DMS114 treated with DMSO at 0.1 percent for 48 hours (cell line): ENCODE results near the gene TNFRSF9.
"Not testable (repeated sequence)": the region's sequence is repeated elsewhere in the genome, so short reads cannot be mapped to it uniquely, and the experiment has no call there.

Experiments used
- DNase-seq: peaks from one replicate; lab custom pipeline; 2025; ENCODE audit not compliant: unreplicated experiment; lab: John Stamatoyannopoulos, UW

TNFRSF9 gene

DNA sequence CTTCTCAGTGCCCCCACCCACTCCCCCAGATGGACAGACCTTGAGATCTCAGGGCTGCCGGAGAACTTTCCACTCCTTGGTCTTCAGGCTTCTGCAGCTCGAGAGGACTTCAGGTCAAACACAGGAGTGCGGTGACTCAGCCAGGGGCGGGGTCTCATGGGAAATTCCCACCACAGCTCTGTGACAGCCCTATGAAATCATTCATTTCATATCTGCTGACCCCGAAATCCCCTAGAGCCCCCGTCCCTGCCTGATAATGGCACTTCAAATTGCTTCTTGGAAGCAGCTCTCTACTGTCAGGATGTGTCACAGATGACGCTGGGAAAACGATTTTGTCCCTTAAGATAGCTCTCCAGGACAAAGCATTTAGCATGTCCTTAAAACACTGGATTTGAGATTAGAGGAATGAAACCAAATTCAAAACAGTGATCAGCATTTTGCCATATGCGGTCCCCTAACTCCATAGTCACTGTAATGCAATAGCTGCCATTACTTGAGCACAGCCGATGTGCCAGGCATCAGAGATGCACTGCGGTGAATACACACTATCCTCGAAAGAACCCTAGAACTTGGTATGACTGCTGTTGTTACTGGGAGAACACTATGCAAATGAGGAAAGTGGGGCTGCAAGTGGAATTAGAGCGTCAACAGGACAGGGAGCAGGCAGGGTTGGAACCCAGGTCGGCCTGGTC lies at the start of gene TNFRSF9:
TNFRSF9 (minus strand) TSS at position 95 of the 692 bp plus-strand sequence. CDS start 845 bp downstream, outside the sequence.
- DNase-seq, result no peak

DNA sequence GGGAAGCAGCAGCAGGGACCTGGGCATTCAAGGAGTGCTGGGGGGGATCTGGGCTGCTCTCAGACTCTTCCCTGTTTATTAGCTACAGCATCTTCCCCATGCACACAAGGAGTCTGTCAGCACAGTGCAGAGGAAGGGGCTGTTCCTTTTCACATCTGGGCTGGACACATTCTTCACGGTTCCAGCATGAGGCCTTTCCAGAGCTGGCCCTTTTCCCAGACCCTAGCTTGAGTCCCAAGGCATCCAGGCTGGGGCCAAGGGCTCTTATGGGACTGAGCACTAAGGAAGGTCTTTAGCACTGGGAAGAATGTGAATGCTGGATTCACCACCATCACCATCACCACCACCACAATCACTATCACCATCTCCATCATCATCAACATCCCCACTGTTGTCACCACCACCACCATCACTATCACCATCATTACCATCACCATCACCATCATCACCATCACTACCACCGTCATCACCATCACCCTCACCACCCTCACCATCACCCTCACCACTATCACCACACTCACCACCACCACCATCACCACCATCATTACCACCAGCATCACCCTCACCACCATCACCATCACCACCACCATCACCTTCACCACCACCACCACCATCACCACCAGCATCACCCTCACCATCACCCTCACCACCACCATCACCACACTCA lies 49.3 kb upstream of the TNFRSF9 start:
- DNase-seq, result no peak

DNA sequence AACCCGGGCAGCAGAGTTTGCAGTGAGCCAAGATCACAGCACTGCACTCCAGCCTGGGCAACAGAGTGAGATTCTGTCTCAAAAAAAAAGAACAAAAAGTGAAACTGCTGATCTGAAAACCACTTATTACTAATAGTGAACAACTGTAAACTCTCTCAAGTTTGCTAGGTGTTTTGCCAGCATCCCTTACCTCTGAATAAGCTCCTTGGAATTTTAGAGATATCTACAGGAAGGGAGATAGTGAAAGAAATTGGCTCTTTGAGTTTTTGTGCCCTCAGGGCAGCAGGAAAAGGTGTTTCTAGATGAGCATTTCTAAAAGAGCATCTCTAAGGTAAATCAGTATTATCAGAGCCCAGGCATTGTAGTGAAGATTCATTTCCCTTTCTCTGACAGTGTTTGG lies 47.9 kb upstream of the TNFRSF9 start:
- no peak for DNase-seq

DNA sequence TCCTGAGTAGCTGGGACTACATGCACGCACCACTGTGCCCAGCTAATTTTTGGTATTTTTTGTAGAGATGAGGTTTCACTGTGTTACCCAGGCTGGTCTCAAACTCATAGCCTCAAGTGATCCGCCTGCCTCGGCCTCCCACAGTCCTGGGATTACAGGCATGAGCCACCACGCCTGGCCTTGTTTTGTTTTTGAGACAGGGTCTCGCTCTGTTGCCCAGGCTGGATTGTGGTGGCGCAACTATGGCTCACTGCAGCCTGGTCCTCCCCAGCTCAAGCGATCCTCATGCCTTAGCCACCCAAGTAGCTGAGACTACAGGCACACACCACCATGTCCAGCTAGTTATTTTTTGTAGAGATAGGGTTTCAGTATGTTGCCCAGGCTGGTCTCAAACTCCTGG lies 46.9 kb upstream of the TNFRSF9 start:
- DNase-seq, result no peak

DNA sequence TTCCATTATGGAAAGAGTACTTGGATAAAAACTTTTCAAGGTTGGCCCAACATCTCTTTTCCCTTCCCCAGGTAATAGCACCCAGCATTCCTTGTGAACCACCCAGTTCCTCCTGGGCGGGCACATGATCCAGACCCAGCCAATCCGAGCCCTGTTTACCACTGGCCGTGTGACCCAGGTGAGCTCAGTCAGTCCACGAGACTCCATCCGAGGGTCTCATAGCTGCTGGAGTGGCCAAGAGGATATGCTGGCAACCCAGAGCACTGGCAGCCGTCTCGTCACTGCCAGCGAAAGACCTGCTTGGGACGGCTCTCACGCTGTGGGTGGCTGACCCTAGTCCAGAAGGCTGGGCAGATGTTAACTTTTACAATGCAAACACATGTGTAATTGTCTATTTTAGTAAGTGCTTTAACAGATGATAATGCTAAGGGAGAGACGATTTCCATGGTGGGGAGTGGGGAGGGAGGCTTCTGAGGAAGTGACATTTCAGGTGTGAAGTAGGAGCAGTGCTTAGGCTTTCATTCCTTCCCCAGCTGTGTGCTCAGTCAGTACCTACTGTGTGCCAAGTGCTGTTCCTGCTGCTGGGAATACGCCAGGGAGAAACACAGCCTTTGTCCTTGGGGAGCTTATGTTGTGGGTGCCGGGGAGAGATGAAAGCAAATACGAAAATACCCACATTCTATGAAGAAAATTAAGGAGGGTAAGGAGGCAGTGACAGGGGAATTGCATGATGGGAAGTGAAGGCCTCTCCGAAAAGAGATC lies 45.4 kb upstream of the TNFRSF9 start:
- DNase-seq, result no peak

DNA sequence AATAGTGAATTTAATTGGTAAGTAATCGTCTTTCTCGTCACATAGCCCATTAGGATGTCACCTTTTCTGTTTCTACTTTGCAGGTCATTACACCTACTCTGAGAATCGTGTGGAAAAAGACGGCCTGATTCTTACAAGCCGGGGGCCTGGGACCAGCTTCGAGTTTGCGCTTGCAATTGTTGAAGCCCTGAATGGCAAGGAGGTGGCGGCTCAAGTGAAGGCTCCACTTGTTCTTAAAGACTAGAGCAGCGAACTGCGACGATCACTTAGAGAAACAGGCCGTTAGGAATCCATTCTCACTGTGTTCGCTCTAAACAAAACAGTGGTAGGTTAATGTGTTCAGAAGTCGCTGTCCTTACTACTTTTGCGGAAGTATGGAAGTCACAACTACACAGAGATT lies 44.2 kb upstream of the TNFRSF9 start:
- no peak for DNase-seq

DNA sequence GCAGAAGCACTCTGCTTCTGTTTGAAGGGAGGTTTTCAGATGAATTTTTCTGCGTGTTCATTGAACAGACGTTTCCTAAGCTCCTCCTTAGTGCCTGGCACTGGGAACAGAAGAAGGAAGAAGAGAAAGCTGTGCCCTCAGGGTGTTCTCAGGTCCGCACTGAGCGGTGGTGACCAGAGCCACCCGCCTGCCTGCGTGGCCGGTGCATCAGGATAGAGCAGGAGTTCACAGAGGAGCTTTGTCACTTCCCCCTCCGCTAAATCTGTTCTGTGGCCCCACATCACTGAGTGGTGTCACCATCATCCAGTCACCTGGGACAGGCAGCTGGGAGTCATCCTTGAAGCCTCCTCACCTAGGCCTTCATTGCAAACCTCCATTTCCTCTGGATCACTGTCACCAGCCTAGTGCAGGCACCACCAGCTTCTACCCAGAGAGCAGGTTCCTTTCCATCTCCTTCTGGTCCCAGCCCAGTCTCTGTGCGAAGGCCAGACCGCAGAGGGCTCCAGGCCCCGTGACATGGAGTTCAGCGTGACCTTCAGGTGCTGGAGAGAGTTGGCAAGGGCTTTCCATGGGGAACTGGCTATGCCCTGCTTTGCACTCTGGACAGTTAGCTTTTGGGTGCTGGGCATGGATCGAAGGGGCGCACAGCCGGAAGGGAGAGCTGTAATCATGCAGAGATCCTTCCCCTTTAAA lies 42.6 kb upstream of the TNFRSF9 start:
- no peak for DNase-seq

DNA sequence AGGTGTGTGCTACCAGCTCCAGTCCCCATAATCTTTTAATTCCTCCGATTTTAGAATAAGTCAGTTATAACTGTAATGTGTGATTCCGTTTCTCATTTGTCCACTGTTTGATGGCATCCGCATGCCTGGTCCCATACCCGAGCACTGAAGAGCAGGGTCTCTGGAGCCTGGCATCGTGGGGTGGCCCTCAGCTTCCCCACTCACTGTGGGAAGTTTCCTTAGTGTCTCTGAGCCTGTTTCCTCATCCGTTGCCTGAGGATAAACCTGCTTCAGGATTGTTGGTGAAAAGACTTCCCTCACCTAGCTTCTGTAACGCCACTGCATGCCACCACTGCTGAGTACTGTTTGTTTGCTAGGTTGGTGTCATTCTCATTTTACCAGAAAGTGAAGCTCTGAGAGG lies 40.3 kb upstream of the TNFRSF9 start:
- no peak for DNase-seq

DNA sequence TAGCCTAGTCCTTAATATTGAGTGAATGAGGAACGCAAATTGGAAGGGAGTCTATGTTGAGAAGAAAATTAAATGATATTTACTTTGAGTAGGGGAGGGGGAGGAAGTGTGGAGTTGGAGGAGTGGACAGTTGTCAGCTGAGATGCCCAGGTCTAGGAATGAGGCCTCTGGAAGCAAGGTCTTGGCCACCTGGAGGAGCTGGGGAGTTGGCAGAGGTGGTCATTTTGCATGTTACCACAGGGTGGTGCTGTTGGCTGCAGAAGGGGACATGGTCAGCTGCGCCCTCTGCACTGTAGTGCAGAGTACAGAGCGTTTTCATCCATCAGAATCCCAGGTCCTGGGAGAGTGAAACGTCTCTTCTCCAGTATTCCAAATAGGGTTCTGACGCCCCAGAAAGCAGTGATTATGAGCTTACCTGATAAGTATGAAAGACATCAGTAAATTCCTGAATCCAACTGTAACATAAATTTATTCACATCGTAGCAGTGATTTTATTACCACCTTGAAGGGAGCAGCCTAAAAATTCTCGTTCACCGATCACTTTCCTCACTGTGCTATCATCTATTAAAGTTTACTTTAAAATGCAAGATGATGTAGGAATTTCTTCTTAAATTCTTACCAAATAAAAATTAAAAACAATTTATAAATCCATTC lies 34.7 kb upstream of the TNFRSF9 start:
- peak; percentile 73 for DNase-seq

DNA sequence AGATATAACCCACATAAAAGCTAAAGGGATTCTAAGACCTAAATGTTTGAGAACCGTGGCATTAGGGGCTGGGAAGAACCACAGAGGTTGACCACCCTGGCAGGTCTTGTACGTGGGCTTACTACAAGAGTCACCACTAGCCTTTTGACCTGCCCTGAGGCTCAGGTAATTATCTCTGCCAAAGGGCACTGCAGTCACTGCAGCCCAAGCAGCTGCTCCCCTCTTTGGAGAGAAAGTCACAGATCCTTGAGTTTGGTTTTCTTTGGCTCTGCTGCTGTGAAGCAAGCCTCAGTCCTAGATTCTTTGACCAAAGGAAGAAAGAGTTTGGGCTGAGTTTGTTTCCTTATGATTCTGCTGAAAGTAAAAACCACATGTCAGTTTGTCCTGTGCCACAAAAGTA lies 32.4 kb upstream of the TNFRSF9 start:
- no peak for DNase-seq

DNA sequence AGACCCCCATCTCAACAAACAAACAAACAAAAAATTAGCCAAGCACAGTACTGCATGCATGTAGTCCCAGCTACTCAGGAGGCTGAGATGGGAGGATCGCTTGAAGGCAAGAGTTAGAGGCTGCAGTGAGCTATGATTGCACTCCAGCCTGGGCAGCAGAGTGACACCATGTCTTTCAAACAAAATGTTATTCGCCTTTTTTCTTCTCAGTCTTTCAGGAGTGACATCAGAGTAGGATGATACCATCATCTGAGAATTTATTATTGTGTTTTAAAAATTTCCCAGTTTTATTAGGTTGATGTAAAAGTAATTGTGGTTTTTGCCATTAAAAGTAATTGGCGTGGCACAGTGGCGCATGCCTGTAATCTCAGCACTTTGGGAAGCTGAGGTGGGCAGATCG lies 31.6 kb upstream of the TNFRSF9 start:
- no peak for DNase-seq

DNA sequence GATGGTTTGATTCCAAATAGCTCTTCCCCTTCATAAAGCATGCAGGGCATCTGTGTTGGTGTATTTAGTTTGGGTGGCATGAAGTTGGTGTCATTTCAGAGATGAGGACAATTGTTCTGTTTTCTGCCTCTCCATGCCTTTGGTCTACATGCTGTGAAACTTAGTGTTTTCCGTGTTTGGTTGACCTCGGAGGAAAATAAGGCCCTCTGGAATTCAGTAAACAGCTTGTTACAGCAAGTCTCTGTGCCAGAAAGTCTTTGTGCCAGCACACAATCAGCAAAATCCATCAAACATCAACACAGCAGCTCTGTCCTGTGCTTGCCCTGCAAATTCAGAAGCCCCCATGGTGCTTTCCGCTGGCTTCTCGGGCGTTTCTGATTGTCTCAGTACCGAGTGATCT lies 30.4 kb upstream of the TNFRSF9 start:
- DNase-seq, result no peak

DNA sequence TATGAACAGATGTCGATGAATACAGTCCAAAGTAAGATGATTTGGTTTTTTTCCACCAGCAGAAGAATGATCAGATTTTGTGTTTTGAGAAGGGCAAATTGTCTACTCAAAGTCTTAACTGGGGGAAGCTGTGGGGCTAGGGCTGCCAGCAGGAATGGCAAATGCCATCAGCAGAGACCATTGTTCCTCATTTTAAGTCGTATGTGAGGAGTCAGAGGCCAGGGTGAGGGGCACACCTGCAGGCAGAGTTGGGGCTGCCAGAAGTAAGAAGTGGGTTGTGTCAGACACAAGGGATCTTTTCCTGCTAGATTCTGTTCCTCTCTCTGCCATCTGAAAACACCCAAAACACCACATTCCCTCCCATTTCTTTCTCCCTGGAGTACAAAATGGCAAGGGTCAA lies 29.6 kb upstream of the TNFRSF9 start:
- no peak for DNase-seq

DNA sequence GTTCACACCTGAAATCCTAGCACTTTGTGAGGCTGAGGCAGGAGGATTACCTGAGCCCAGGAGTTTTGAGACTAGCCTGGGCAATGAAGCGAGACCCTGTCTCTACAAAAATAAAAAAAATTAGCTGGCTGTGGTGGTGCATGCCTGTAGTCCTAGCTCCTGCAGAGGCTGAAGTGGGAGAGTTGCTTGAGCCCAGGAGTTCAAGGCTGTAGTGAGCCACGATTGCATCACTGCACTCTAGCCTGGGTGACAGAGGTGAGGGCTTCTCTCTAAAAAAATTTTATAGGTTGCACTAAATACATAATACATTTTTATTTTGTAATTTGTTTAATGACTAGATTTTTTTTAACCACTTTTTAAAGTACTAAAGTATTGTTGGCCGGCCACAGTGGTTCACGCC lies 27.0 kb upstream of the TNFRSF9 start:
- DNase-seq, result no peak

DNA sequence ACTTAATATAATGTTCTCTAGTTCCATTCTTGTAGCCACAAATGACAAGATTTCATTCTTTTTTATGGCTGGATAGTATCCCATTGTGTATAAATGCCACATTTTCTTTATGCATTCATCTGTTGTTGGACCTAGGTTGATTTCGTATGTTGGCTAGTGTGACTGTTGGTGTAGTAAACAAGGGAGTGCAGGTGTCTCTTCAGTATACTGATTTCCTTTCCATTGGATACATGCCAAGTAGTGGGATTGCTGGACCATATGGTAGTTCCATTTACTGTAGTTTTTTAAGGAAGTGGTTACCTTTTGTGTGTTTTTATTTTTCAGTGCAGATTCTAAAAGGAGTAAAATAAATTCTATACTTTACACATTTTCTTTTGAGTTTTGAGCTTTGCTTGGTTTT lies 26.6 kb upstream of the TNFRSF9 start:
- no peak for DNase-seq

DNA sequence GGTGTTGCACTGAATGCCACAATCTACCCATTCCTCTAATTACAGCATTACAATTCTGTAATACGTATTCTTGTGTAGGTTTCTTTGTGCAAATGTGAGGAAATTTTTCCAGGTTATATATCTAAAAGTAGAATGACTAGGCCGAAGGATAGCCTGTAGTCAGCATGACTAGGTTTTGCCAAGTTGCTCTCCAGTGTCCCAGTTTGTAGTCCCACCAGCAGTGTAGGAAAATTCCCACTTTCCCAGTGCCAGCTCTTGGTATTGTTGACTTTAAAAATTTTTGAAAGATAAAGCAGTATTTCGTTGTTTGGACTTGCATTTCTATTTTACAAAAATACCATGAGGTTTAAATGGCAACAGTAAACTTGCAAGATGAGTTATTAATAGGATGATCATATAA lies 23.8 kb upstream of the TNFRSF9 start:
- DNase-seq, result no peak

DNA sequence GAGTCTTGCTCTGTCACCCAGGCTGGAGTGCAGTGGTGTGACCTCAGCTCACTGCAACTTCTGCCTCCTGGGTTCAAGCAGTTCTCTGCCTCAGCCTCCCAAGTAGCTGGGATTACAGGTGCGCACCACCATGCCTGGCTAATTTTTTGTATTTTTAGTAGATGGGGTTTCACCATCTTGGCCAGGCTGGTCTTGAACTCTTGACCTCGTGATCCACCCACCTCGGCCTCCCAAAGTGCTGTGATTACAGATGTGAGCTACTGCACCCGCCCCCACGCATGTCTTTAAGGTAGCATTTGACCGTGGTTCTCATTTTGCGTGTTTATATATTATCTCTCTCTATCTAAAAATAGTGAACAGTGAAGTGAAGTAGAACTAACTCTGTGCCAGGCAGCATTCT lies 23.2 kb upstream of the TNFRSF9 start:
- not testable (repeated sequence) for DNase-seq

DNA sequence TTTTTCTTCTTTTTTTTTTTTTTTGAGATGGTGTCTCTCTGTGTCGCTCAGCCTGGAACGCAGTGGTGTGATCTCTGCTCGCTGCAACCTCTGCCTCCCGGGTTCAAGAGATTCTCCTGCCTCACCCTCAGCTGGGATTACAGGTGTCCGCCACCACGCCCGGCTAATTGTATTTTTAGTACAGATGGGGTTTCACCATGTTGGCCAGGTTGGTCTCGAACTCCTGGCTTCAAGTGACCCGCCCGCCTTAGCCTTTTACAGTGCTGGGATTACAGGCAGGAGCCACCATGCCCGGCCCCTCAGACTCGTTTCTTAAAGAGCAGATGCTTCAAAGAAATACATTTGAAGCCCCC lies 22.7 kb upstream of the TNFRSF9 start:
- not testable (repeated sequence) for DNase-seq

DNA sequence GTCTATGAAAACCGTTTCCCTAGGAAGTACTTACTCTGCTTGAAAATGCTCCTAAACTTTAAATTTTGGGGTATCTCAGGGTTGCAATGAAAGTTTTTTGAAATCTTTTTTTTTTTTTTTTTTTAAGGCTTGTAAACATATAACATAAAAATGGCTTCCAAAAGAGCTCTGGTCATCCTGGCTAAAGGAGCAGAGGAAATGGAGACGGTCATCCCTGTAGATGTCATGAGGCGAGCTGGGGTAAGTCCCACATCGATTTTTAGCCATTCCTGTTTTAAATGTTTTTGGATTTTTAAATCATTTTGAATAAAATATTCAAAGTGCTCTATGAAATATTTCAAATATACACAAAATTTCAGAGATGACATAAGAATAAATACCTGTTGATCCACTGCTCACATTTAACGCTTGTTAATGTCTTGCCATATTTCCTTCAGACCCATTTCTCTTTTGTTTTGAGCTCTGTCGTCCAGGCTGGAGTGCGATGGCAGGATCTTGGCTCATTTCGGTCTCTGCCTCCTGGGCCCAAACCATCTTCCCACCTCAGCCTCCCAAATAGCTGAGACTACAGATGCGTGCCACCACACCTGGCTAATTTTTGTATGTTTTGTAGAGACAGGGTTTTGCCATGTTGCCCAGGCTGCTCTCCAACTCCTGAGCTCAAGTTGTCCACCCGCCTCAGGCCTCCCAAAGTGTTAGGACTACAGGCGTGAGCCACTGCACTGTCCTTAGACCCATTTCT lies 22.2 kb upstream of the TNFRSF9 start:
- no peak for DNase-seq

DNA sequence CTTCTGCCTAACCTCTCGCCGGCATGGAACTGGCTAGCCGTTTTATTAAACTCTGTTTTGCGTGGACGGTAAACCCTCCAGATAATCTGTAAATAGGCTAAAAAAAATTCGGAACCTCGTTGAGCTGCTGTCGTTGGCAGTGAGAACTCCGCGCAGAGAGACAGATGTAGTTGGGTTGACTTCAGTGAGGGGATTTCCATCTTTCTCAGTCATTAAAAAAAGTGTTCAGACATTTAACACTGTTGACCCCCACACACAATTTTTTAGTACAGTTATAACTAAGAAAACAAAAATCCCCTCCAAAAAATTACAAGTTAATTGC lies 21.3 kb upstream of the TNFRSF9 start:
- DNase-seq, result no peak
